GM18519 (cell line): ENCODE data around the gene TTC6.

Experiments used
- ATAC-seq: cut with Tn5 transposase; IDR thresholded peaks from one replicate; pipeline ENCODE4 v1.9.1; 2021; ENCODE audit warnings: mild to moderate bottlenecking, moderate library complexity; ENCODE audit not compliant: unreplicated experiment, low FRiP score

TTC6 gene

GRCh38 chr14:37623426-37623951 lies 28.1 kb downstream of the TTC6 start:
- no peak for ATAC-seq

- ATAC-seq: no peak
Measured at GRCh38 chr14:37623971-37624370, 28.5 kb downstream of the TTC6 start.

GRCh38 chr14:37625597-37626595 lies 30.5 kb downstream of the TTC6 start:
- no peak for ATAC-seq

GRCh38 chr14:37637341-37637740 lies 41.9 kb downstream of the TTC6 start:
- ATAC-seq: no peak

- ATAC-seq: no peak
Measured at GRCh38 chr14:37638599-37638998, 43.2 kb downstream of the TTC6 start.

- ATAC-seq: no peak
Measured at GRCh38 chr14:37641117-37641516, 45.7 kb downstream of the TTC6 start.

GRCh38 chr14:37642125-37642524 lies 46.7 kb downstream of the TTC6 start:
- ATAC-seq: no peak

- ATAC-seq: no peak
Measured at GRCh38 chr14:37643701-37644100, 48.3 kb downstream of the TTC6 start.
